Measurements from ENCODE around the gene MYO1G.

DNA sequence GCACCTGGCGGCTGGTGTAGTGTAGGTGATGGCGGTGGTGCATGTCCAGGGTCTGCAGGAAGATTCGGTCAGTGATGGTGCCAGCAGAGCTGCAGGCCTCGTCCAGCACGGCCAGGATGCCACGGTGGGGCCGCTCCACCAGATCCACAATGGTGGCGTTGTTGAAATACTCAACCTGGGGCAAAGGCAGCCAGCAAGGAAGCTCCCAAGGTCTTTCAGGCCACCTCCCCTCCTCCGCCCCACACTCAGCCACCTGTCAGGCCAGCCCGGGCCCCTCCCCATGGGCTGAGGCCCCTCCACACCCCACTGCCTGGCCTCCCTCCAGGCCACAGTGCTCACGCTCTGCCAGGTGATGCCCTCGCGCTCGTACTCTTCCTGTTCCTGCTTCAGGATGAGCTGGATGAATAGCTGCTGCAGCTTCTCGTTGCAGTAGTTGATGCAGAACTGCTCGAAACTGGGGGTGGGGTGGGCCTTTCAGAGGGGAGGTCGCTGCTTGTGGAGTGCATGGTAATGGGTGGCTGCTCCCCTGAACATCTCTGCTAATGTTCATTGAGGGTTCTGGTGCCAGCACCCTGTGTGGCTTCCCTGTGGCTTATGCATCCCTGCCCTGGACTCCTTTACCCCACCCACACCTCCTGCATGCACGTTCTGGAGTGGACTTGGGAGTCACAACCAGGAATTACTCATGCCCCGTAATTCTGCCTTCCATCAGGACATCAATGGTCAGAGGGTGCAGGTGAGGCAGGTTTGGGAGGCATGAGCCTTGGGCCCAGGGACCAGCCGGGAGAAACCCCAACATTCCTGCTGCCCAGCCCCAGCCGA, 8.9 kb downstream of the MYO1G start:
- no peak for TF ChIP-seq ZFX (IDR thresholded peaks at IDR 0.05; ENCODE audit: borderline replicate concordance)
- TF ChIP-seq CTCF (IDR thresholded peaks at IDR 0.05), result no peak

Data from 22Rv1 (cell line).